H9 (cell line): Measurements from ENCODE around the gene VAV1. TPM values are rescaled to one million over a fixed set of nuclear protein-coding genes. Genes with fewer than 3 reads are reported as not detected.

Source experiments
- DNase-seq: peaks from one replicate; pipeline ENCODE4 v3.0.0-alpha.2; 2017
- H2AFZ ChIP-seq: one replicate; pipeline ENCODE4 v1.6.1; 2013; ENCODE audit warnings: mild to moderate bottlenecking, low read length, control low read depth, moderate library complexity
- H2AK5ac ChIP-seq: 2 replicates; pipeline ENCODE4 v1.6.1; 2013; ENCODE audit warnings: low read length, control low read depth, mixed read lengths; ENCODE audit not compliant: insufficient read length
- H2BK120ac ChIP-seq: one replicate; pipeline ENCODE4 v1.6.1; 2013; ENCODE audit warnings: low read depth, mild to moderate bottlenecking, low read length, control low read depth, inconsistent platforms; ENCODE audit not compliant: poor library complexity, severe bottlenecking
- H2BK12ac ChIP-seq: 2 replicates; pipeline ENCODE4 v1.6.1; 2013; ENCODE audit warnings: low read length, control low read depth, mixed read lengths, low read depth; ENCODE audit not compliant: insufficient read length
- H2BK15ac ChIP-seq: 2 replicates; pipeline ENCODE4 v1.6.1; 2013; ENCODE audit warnings: low read depth, low read length, control low read depth
- H2BK20ac ChIP-seq: one replicate; pipeline ENCODE4 v1.6.1; 2013; ENCODE audit warnings: low read depth, mild to moderate bottlenecking, low read length, control low read depth, inconsistent platforms; ENCODE audit not compliant: poor library complexity, severe bottlenecking
- H2BK5ac ChIP-seq: 2 replicates; pipeline ENCODE4 v1.6.1; 2013; ENCODE audit warnings: low read length, control low read depth, mixed read lengths; ENCODE audit not compliant: insufficient read length
- H3K14ac ChIP-seq: 2 replicates; pipeline ENCODE4 v1.6.1; 2013; ENCODE audit warnings: low read length, control low read depth; ENCODE audit not compliant: insufficient read depth
- H3K18ac ChIP-seq: 2 replicates; pipeline ENCODE4 v1.6.1; 2013; ENCODE audit warnings: low read depth, mild to moderate bottlenecking, mixed read lengths, low read length, control low read depth; ENCODE audit not compliant: insufficient read length
- H3K23ac ChIP-seq: 2 replicates; pipeline ENCODE4 v1.6.1; 2013; ENCODE audit warnings: low read length, control low read depth, mixed read lengths, low read depth; ENCODE audit not compliant: insufficient read length
- H3K23me2 ChIP-seq: 2 replicates; pipeline ENCODE4 v1.6.1; 2013; ENCODE audit warnings: low read depth, mild to moderate bottlenecking, mixed read lengths, low read length, control low read depth; ENCODE audit not compliant: insufficient read length, poor library complexity, severe bottlenecking
- H3K27ac ChIP-seq: 2 replicates; pipeline ENCODE4 v1.5.1; 2013; ENCODE audit warnings: low read length, control low read depth, mixed read lengths, low read depth; ENCODE audit not compliant: insufficient read length
- H3K27me3 ChIP-seq: 2 replicates; pipeline ENCODE4 v1.6.1; 2013; ENCODE audit warnings: low read length, control low read depth, inconsistent platforms; ENCODE audit not compliant: insufficient read depth
- H3K4ac ChIP-seq: 2 replicates; pipeline ENCODE4 v1.6.1; 2013; ENCODE audit warnings: low read depth, mild to moderate bottlenecking, control low read depth, inconsistent platforms, low read length, moderate library complexity
- H3K4me1 ChIP-seq: 2 replicates; pipeline ENCODE4 v1.6.1; 2013; ENCODE audit warnings: low read length, control low read depth, inconsistent platforms; ENCODE audit not compliant: insufficient read depth
- H3K4me2 ChIP-seq: 2 replicates; pipeline ENCODE4 v1.6.1; 2013; ENCODE audit warnings: low read length, control low read depth, mixed read lengths; ENCODE audit not compliant: insufficient read length, insufficient read depth
- H3K56ac ChIP-seq: 2 replicates; pipeline ENCODE4 v1.6.1; 2013; ENCODE audit warnings: low read depth, mild to moderate bottlenecking, mixed read lengths, low read length, control low read depth; ENCODE audit not compliant: insufficient read length
- H3K79me1 ChIP-seq: 2 replicates; pipeline ENCODE4 v1.6.1; 2013; ENCODE audit warnings: low read depth, mild to moderate bottlenecking, moderate library complexity, low read length, control low read depth, inconsistent platforms; ENCODE audit not compliant: insufficient read depth, poor library complexity, severe bottlenecking
- H3K79me2 ChIP-seq: 2 replicates; pipeline ENCODE4 v1.6.1; 2013; ENCODE audit warnings: low read length, control low read depth, inconsistent platforms; ENCODE audit not compliant: insufficient read depth
- H3K9ac ChIP-seq: 2 replicates; pipeline ENCODE4 v1.6.1; 2013; ENCODE audit warnings: low read length, control low read depth, mixed read lengths; ENCODE audit not compliant: insufficient read length; ENCODE audit errors: extremely low read depth
- H3K9me3 ChIP-seq: one replicate; pipeline ENCODE4 v1.6.1; 2013; ENCODE audit warnings: low read depth, low read length, inconsistent platforms; ENCODE audit not compliant: control insufficient read depth
- H3T11ph ChIP-seq: one replicate; pipeline ENCODE4 v1.6.1; 2013; ENCODE audit warnings: mild to moderate bottlenecking, low read length, control low read depth, inconsistent platforms
- H4K20me1 ChIP-seq: one replicate; pipeline ENCODE4 v1.6.1; 2013; ENCODE audit not compliant: control insufficient read depth, insufficient read length, insufficient read depth
- H4K5ac ChIP-seq: 2 replicates; pipeline ENCODE4 v1.6.1; 2013; ENCODE audit warnings: low read depth, mild to moderate bottlenecking, mixed read lengths, low read length, control low read depth; ENCODE audit not compliant: insufficient read length
- H4K8ac ChIP-seq: replicated peaks from 2 replicates; pipeline ENCODE4 v1.6.1; 2013; ENCODE audit warnings: low read length, control low read depth, mixed read lengths, low read depth; ENCODE audit not compliant: insufficient read length
- H4K91ac ChIP-seq: 2 replicates; pipeline ENCODE4 v1.6.1; 2013; ENCODE audit warnings: low read depth, mild to moderate bottlenecking, moderate library complexity, mixed read lengths, low read length, control low read depth; ENCODE audit not compliant: insufficient read length
- H3K27ac Mint-ChIP-seq, 3 experiments: 2 replicates in 2 of 3; 3 replicates in 1 of 3; pipeline ENCODE4 v1.8.0; 2020 to 2021; ENCODE audit warnings: mixed read lengths in 3 of 3, mild to moderate bottlenecking in 1 of 3, moderate library complexity in 1 of 3
- H3K27me3 Mint-ChIP-seq: 2 replicates; pipeline ENCODE4 v1.8.0; 2021; ENCODE audit warnings: low read depth, mild to moderate bottlenecking, moderate library complexity, mixed read lengths
- H3K36me3 Mint-ChIP-seq, 3 experiments: 2 replicates in 2 of 3; 3 replicates in 1 of 3; pipeline ENCODE4 v1.8.0; 2020 to 2021; ENCODE audit warnings: low read depth in 3 of 3, mixed read lengths in 3 of 3; ENCODE audit not compliant: insufficient read depth in 1 of 3
- H3K4me1 Mint-ChIP-seq, 2 experiments: 2 replicates each; pipeline ENCODE4 v1.8.0; 2020; ENCODE audit warnings: mixed read lengths in 2 of 2
- H3K4me3 Mint-ChIP-seq, 2 experiments: 2 replicates in 1 of 2; 3 replicates in 1 of 2; pipeline ENCODE4 v1.8.0; 2020 to 2021; ENCODE audit warnings: mild to moderate bottlenecking in 2 of 2, mixed read lengths in 2 of 2, moderate library complexity in 1 of 2
- H3K9me3 Mint-ChIP-seq, 2 experiments: 2 replicates in 1 of 2; 3 replicates in 1 of 2; pipeline ENCODE4 v1.8.0; 2020; ENCODE audit warnings: mild to moderate bottlenecking in 2 of 2, mixed read lengths in 2 of 2, moderate library complexity in 1 of 2
- WGBS: extraction: QIAGEN DNeasy Blood & Tissue Kit; methylation state at CpG from one replicate; pipeline ENCODE4 v1.1.7; 2013; ENCODE audit warnings: missing lambda C conversion rate, low lambda C conversion rate, mixed read lengths; ENCODE audit not compliant: insufficient read length; ENCODE audit errors: extremely low coverage; 5-methylcytosine and 5-hydroxymethylcytosine counted together
- total RNA-seq: library from RNA; stranded (reverse); gene quantifications from 2 replicates; pipeline ENCODE4 v1.2.1, GENCODE V29; 2021
- TF ChIP-seq, protein P1 (sequence below): fragments of 200-600 bp; sonication (generic); conservative IDR thresholded peaks from 3 replicates; pipeline ENCODE4 v1.8.0; 2021; ENCODE audit warnings: antibody characterized with exemption, mild to moderate bottlenecking

Gene VAV1
- total RNA-seq, 1 experiment from 2014 or later = 0.90 TPM

DNA sequence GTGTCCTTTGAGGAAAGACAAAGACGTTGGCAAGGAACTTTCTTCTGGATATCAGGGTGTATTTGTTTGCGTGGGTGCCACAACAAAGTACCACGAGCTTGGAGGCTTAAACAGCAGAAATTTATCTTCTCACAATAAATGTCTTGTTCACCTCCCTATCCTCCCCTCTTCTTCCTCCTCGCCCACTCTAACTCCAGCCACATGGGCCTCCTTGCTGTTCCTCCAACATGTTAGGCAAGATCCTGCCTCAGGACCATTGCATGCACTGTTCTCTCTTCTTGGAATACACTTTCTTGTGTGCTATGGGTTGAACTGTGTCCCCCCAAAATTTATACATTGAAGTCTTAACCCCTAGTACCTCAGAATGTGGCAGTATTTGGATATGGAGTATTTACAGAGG lies 45.7 kb downstream of the VAV1 start:
- H2BK20ac ChIP-seq = no peak overlapping the region
- no peak overlapping the region for H3K4ac ChIP-seq
- Mint-ChIP-seq H3K27ac (no peak overlapping the region), H3K27me3 (peaks cover 16% of the 10 kb centered on the region), H3K36me3 (peaks cover 3 to 6% (median 4%) of the 10 kb centered on the region in 3 experiments; a peak in 6 of 7 replicates), H3K4me1 (no peaks in the 10 kb centered on the region), H3K9me3 (peaks cover 30 to 76% of the 10 kb centered on the region in 2 experiments), H3K4me3 (no peak overlapping the region)
- H3K9ac ChIP-seq = no peak overlapping the region
- H2AFZ ChIP-seq = no peak overlapping the region
- WGBS = no CpG with 5 or more reads among the region's 4 CpGs
- no peak overlapping the region for H2BK120ac ChIP-seq
- no peak overlapping the region for H4K91ac ChIP-seq
- H3K14ac ChIP-seq = no peak overlapping the region
- H3K27me3 ChIP-seq = no peaks in the 10 kb centered on the region
- H3K79me1 ChIP-seq = no peaks in the 10 kb centered on the region
- H3K4me1 ChIP-seq = no peaks in the 10 kb centered on the region
- H2AK5ac ChIP-seq = no peak overlapping the region
- H3K4me2 ChIP-seq = no peak overlapping the region
- no peak overlapping the region for H3K56ac ChIP-seq
- no peak overlapping the region for H4K5ac ChIP-seq
- no peak overlapping the region for H3K27ac ChIP-seq
- H4K20me1 ChIP-seq = no peaks in the 10 kb centered on the region
- H3K23me2 ChIP-seq = no peaks in the 10 kb centered on the region
- H3T11ph ChIP-seq = no peak overlapping the region
- H2BK12ac ChIP-seq = no peak overlapping the region
- H4K8ac ChIP-seq = no peak overlapping the region
- TF ChIP-seq, protein P1, sequence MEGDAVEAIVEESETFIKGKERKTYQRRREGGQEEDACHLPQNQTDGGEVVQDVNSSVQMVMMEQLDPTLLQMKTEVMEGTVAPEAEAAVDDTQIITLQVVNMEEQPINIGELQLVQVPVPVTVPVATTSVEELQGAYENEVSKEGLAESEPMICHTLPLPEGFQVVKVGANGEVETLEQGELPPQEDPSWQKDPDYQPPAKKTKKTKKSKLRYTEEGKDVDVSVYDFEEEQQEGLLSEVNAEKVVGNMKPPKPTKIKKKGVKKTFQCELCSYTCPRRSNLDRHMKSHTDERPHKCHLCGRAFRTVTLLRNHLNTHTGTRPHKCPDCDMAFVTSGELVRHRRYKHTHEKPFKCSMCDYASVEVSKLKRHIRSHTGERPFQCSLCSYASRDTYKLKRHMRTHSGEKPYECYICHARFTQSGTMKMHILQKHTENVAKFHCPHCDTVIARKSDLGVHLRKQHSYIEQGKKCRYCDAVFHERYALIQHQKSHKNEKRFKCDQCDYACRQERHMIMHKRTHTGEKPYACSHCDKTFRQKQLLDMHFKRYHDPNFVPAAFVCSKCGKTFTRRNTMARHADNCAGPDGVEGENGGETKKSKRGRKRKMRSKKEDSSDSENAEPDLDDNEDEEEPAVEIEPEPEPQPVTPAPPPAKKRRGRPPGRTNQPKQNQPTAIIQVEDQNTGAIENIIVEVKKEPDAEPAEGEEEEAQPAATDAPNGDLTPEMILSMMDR = no peak
- no peak overlapping the region for H3K23ac ChIP-seq
- no peak overlapping the region for H2BK5ac ChIP-seq
- no peak overlapping the region for H3K18ac ChIP-seq
- no peaks in the 10 kb centered on the region for H3K9me3 ChIP-seq
- H3K79me2 ChIP-seq = no peaks in the 10 kb centered on the region
- no peak for DNase-seq
- no peak overlapping the region for H2BK15ac ChIP-seq
